Fibroblast of lung (primary cell): ENCODE data around the gene BAZ2A. TPM values are rescaled to one million over a fixed set of nuclear protein-coding genes. Genes with fewer than 3 reads are reported as not detected.

Experiments
- DNase-seq, 2 donors: peaks; one replicate each; pipeline versions ENCODE4 v3.0.0 to v3.0.0-alpha.2; 2010; ENCODE audit warnings: low read depth in 2 of 2
- H2AFZ ChIP-seq: 2 replicates; pipeline ENCODE4 v1.5.1; 2012; ENCODE audit warnings: low read length, control low read depth, inconsistent platforms
- H3K27ac ChIP-seq: 2 replicates; pipeline ENCODE4 v1.5.1; 2011; ENCODE audit warnings: low read length, control low read depth; ENCODE audit not compliant: insufficient read depth
- H3K27me3 ChIP-seq: 2 replicates; pipeline ENCODE4 v1.5.1; 2011; ENCODE audit warnings: mild to moderate bottlenecking, low read length; ENCODE audit not compliant: control insufficient read depth, insufficient read depth
- H3K36me3 ChIP-seq: 2 replicates; pipeline ENCODE4 v1.5.1; 2011; ENCODE audit warnings: low read length; ENCODE audit not compliant: control insufficient read depth, insufficient read depth
- H3K4me1 ChIP-seq: 2 replicates; pipeline ENCODE4 v1.5.1; 2011; ENCODE audit warnings: low read length; ENCODE audit not compliant: control insufficient read depth, insufficient read depth; ENCODE audit errors: extremely low read depth
- H3K4me2 ChIP-seq: 2 replicates; pipeline ENCODE4 v1.5.1; 2011; ENCODE audit warnings: low read length, control low read depth; ENCODE audit not compliant: insufficient read depth; ENCODE audit errors: extremely low read depth
- H3K4me3 ChIP-seq, 4 experiments: fragments of 200-600 bp in 1 of 4; sonication (generic) in 1 of 4; replicated peaks in 1 of 4; 2 replicates each; pipeline ENCODE4 v1.5.1; 2011 to 2016; ENCODE audit warnings: low read length in 4 of 4, low read depth in 3 of 4, mild to moderate bottlenecking in 3 of 4, control low read depth in 2 of 4, inconsistent platforms in 1 of 4, mixed read lengths in 1 of 4; ENCODE audit not compliant: insufficient read depth in 1 of 4; ENCODE audit errors: control extremely low read depth in 1 of 4
- H3K79me2 ChIP-seq: 2 replicates; pipeline ENCODE4 v1.5.1; 2012; ENCODE audit warnings: mild to moderate bottlenecking, low read length, inconsistent platforms; ENCODE audit not compliant: control insufficient read depth, insufficient read depth
- H3K9ac ChIP-seq: 2 replicates; pipeline ENCODE4 v1.5.1; 2011; ENCODE audit warnings: mild to moderate bottlenecking, low read length, control low read depth; ENCODE audit not compliant: insufficient read depth
- H3K9me3 ChIP-seq: 2 replicates; pipeline ENCODE4 v1.5.1; 2012; ENCODE audit warnings: low read depth, low read length; ENCODE audit not compliant: control insufficient read depth, insufficient read depth
- H4K20me1 ChIP-seq: 2 replicates; pipeline ENCODE4 v1.5.1; 2011; ENCODE audit warnings: low read length; ENCODE audit not compliant: control insufficient read depth, insufficient read depth; ENCODE audit errors: extremely low read depth
- EZH2 ChIP-seq: IDR thresholded peaks from 2 replicates; pipeline ENCODE4 v1.5.1; 2012; ENCODE audit warnings: low read length, control low read depth, mild to moderate bottlenecking; ENCODE audit errors: missing control alignments
- polyA plus RNA-seq, 2 donors: library from polyadenylated mRNA; depleted of rRNA in 1 of 2; stranded (reverse) in 1 of 2; unstranded in 1 of 2; fragments of >200 nt; gene quantifications; 2 replicates each; pipeline ENCODE4 v1.2.1, GENCODE V29; 2011 to 2012; ENCODE audit warnings: missing spikeins in 1 of 2
- total RNA-seq: library from RNA; depleted of rRNA; stranded (reverse); fragments of >200 nt; gene quantifications from 2 replicates; pipeline ENCODE4 v1.2.1, GENCODE V29; 2014
- TF ChIP-seq, protein P1 (sequence below), 2 donors: IDR thresholded peaks in 1 of 2; conservative IDR thresholded peaks in 1 of 2; 1 replicate in 1 of 2; 2 replicates in 1 of 2; pipeline ENCODE4 v1.5.1; 2011 to 2012; ENCODE audit warnings: low read length in 2 of 2, control low read depth in 1 of 2, inconsistent platforms in 1 of 2, low read depth in 1 of 2, mild to moderate bottlenecking in 1 of 2

BAZ2A gene
- total and polyA plus RNA-seq, 2 donors (not counting 1 experiment from before 2014, with no cell fraction given) = 32.0 to 39.9 TPM

DNA sequence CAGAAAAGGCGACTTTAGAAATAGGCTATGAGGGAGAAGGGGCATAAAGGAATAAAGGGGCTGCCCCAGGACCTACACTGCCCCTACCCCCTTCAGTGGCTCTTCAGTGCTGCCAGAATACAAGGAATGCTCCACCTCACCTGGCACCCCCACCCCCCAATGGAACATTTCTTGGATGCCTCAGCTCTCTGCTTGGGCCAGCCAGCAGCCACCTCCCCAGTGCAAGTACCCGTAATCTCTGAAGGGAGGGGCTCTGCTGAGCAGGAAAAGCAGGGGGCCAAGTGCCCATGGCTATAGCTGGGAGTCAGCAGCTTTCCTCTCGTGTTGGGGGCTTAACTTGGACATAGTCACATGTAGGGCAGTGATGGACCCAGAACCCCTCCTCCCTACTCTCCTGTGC lies 33.3 kb downstream of the BAZ2A start:
- DNase-seq = no peak
- H3K36me3 ChIP-seq = peaks cover 41% of the 10 kb centered on the region
- H2AFZ ChIP-seq = no peak overlapping the region
- H4K20me1 ChIP-seq = no peaks in the 10 kb centered on the region
- TF ChIP-seq EZH2 = no peak
- TF ChIP-seq, protein P1, sequence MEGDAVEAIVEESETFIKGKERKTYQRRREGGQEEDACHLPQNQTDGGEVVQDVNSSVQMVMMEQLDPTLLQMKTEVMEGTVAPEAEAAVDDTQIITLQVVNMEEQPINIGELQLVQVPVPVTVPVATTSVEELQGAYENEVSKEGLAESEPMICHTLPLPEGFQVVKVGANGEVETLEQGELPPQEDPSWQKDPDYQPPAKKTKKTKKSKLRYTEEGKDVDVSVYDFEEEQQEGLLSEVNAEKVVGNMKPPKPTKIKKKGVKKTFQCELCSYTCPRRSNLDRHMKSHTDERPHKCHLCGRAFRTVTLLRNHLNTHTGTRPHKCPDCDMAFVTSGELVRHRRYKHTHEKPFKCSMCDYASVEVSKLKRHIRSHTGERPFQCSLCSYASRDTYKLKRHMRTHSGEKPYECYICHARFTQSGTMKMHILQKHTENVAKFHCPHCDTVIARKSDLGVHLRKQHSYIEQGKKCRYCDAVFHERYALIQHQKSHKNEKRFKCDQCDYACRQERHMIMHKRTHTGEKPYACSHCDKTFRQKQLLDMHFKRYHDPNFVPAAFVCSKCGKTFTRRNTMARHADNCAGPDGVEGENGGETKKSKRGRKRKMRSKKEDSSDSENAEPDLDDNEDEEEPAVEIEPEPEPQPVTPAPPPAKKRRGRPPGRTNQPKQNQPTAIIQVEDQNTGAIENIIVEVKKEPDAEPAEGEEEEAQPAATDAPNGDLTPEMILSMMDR (conservative IDR thresholded peaks at IDR 0.05 in 1 of 2, IDR thresholded peaks at IDR 0.05 in 1 of 2; ENCODE audit: low read depth in 1 of 2, low read length in 2 of 2) = no peak
- H3K9ac ChIP-seq = no peak overlapping the region
- H3K27ac ChIP-seq = no peak overlapping the region
- no peaks in the 10 kb centered on the region for H3K4me1 ChIP-seq
- no peaks in the 10 kb centered on the region for H3K79me2 ChIP-seq
- no peak overlapping the region for H3K4me3 ChIP-seq
- H3K27me3 ChIP-seq = no peaks in the 10 kb centered on the region
- no peaks in the 10 kb centered on the region for H3K9me3 ChIP-seq
- H3K4me2 ChIP-seq = no peak overlapping the region

- H3K36me3 ChIP-seq = peaks cover 20% of the 10 kb centered on the region
- no peak overlapping the region for H2AFZ ChIP-seq
- no peak overlapping the region for H3K9ac ChIP-seq
- H3K4me2 ChIP-seq = no peak overlapping the region
- TF ChIP-seq, protein P1 (conservative IDR thresholded peaks at IDR 0.05 in 1 of 2, IDR thresholded peaks at IDR 0.05 in 1 of 2; ENCODE audit: low read depth in 1 of 2, low read length in 2 of 2) = peak; percentile 88 to 94
- TF ChIP-seq EZH2 = no peak
- peak; percentile 72 to 73 for DNase-seq
- peak overlapping the region; percentile 68 for H3K27ac ChIP-seq
- no peaks in the 10 kb centered on the region for H3K9me3 ChIP-seq
- no peak overlapping the region for H3K4me3 ChIP-seq
- H3K27me3 ChIP-seq = no peaks in the 10 kb centered on the region
- no peaks in the 10 kb centered on the region for H4K20me1 ChIP-seq
- H3K79me2 ChIP-seq = no peaks in the 10 kb centered on the region
- no peaks in the 10 kb centered on the region for H3K4me1 ChIP-seq
Observed at GRCh38 chr12:56593909-56594621, 36.1 kb downstream of the BAZ2A start.

- peak in 1 of 2 donors; percentile 42 for DNase-seq
- Histone ChIP-seq H3K4me2 (no peak overlapping the region), H3K79me2 (no peaks in the 10 kb centered on the region), H3K27ac (no peak overlapping the region), H4K20me1 (no peaks in the 10 kb centered on the region), H3K4me3 (no peak overlapping the region), H3K9me3 (no peaks in the 10 kb centered on the region), H3K9ac (no peak overlapping the region), H2AFZ (no peak overlapping the region), H3K36me3 (peaks cover 24% of the 10 kb centered on the region), H3K27me3 (no peaks in the 10 kb centered on the region), H3K4me1 (no peaks in the 10 kb centered on the region)
- TF ChIP-seq, protein P1 (conservative IDR thresholded peaks at IDR 0.05 in 1 of 2, IDR thresholded peaks at IDR 0.05 in 1 of 2; ENCODE audit: low read depth in 1 of 2, low read length in 2 of 2) = no peak
- no peak for TF ChIP-seq EZH2
Observed at GRCh38 chr12:56591961-56592360, 38.2 kb downstream of the BAZ2A start.
